ENCODE results near the gene ZNF14.
"Not testable (repeated sequence)": the region's sequence is repeated elsewhere in the genome, so short reads cannot be mapped to it uniquely, and the experiment has no call there.

Gene ZNF14

GRCh38 chr19:19732579-19733501 is at the start of gene ZNF14:
ZNF14 (minus strand) TSS chr19:19733112; CDS start chr19:19732958, 154 bp downstream.
- peak; percentile 81 for DNase-seq

GRCh38 chr19:19781791-19782190 is 48.9 kb upstream of the ZNF14 start:
- not testable (repeated sequence) for DNase-seq

GRCh38 chr19:19778666-19779065 is 45.8 kb upstream of the ZNF14 start:
- no peak for DNase-seq

GRCh38 chr19:19777692-19778091 is 44.8 kb upstream of the ZNF14 start:
- no peak for DNase-seq

GRCh38 chr19:19776206-19777008 is 43.5 kb upstream of the ZNF14 start:
- DNase-seq, result peak; percentile 86

- no peak for DNase-seq
Measured at GRCh38 chr19:19775891-19776205, 42.9 kb upstream of the ZNF14 start.

GRCh38 chr19:19774354-19775033 is 41.6 kb upstream of the ZNF14 start:
- no peak for DNase-seq

GRCh38 chr19:19771963-19772362 is 39.1 kb upstream of the ZNF14 start:
- not testable (repeated sequence) for DNase-seq

GRCh38 chr19:19769971-19770370 is 37.1 kb upstream of the ZNF14 start:
- DNase-seq, result not testable (repeated sequence)

GRCh38 chr19:19758164-19758563 is 25.3 kb upstream of the ZNF14 start:
- no peak for DNase-seq

GRCh38 chr19:19752760-19753403 is 20.0 kb upstream of the ZNF14 start:
- DNase-seq, result no peak

- DNase-seq, result no peak
Measured at GRCh38 chr19:19751846-19752245, 18.9 kb upstream of the ZNF14 start.

- no peak for DNase-seq
Measured at GRCh38 chr19:19750842-19751790, 18.2 kb upstream of the ZNF14 start.

- no peak for DNase-seq
Measured at GRCh38 chr19:19749908-19750841, 17.3 kb upstream of the ZNF14 start.

GRCh38 chr19:19749117-19749907 is 16.4 kb upstream of the ZNF14 start:
- DNase-seq, result no peak

- DNase-seq, result no peak
Measured at GRCh38 chr19:19748249-19748938, 15.5 kb upstream of the ZNF14 start.

- DNase-seq, result no peak
Measured at GRCh38 chr19:19747357-19748220, 14.7 kb upstream of the ZNF14 start.
